Liver (tissue), 3 donors: ENCODE results near the gene SUCLG2.

Source experiments
- CTCF ChIP-seq: fragments of 150-350 bp; IDR thresholded peaks from 2 replicates; pipeline ENCODE4 v1.5.1; 2017; ENCODE audit warnings: improper control_type of control experiment, low read depth, low read length; ENCODE audit not compliant: missing input control
- GABPA ChIP-seq, 2 donors: IDR thresholded peaks in 1 of 2; conservative IDR thresholded peaks in 1 of 2; 2 replicates each; pipeline ENCODE4 v1.6.1; 2016; ENCODE audit warnings: antibody characterized with exemption in 2 of 2, mild to moderate bottlenecking in 1 of 2, moderate library complexity in 1 of 2
- JUND ChIP-seq, 2 donors: IDR thresholded peaks; 2 replicates each; pipeline ENCODE4 v1.6.1; 2016; ENCODE audit warnings: antibody characterized with exemption in 2 of 2
- NR2F2 ChIP-seq: IDR thresholded peaks from 2 replicates; pipeline ENCODE4 v1.6.1; 2016; ENCODE audit warnings: antibody characterized with exemption
- REST ChIP-seq: IDR thresholded peaks from 2 replicates; pipeline ENCODE4 v1.6.1; 2016; ENCODE audit warnings: antibody characterized with exemption, mild to moderate bottlenecking
- SP1 ChIP-seq: IDR thresholded peaks from 2 replicates; pipeline ENCODE4 v1.6.1; 2018; ENCODE audit warnings: antibody characterized with exemption, mild to moderate bottlenecking
- ZBTB33 ChIP-seq: IDR thresholded peaks from 2 replicates; pipeline ENCODE4 v1.6.1; 2016; ENCODE audit warnings: antibody characterized with exemption
- donor health status: healthy.
- donor health status: healthy.

- TF ChIP-seq REST (no peak), CTCF (no peak), SP1 (no peak), JUND (IDR thresholded peaks at IDR 0.05) (no peak), ZBTB33 (no peak), GABPA (IDR thresholded peaks at IDR 0.05 in 1 of 2, conservative IDR thresholded peaks at IDR 0.05 in 1 of 2) (no peak), NR2F2 (no peak)
Observed at GRCh38 chr3:67335813-67336212, 318.6 kb downstream of the SUCLG2 start.
